C4-2B (cell line): ENCODE results near the gene NRXN3.

Source experiments
- H3K27ac ChIP-seq: fragments of 450-650 bp; 2 replicates; pipeline ENCODE4 v1.5.1; 2017
- CTCF ChIP-seq: fragments of 450-650 bp; conservative IDR thresholded peaks from 2 replicates; pipeline ENCODE4 v1.5.1; 2017; ENCODE audit warnings: mild to moderate bottlenecking
- ZFX ChIP-seq: fragments of 450-650 bp; IDR thresholded peaks from 2 replicates; pipeline ENCODE4 v1.6.1; 2017

The NRXN3 gene

GRCh38 chr14:78959674-78960264 is 789.6 kb downstream of the NRXN3 start:
- H3K27ac ChIP-seq = no peak overlapping the region
- TF ChIP-seq ZFX (no peak), CTCF (peak; percentile 93)

- no peak overlapping the region for H3K27ac ChIP-seq
- TF ChIP-seq CTCF (no peak), ZFX (no peak)
Observed at GRCh38 chr14:78967111-78967809, 797.1 kb downstream of the NRXN3 start.

GRCh38 chr14:78968265-78968664 is 798.1 kb downstream of the NRXN3 start:
- no peak overlapping the region for H3K27ac ChIP-seq
- no peak for TF ChIP-seq ZFX
- TF ChIP-seq CTCF = no peak

- H3K27ac ChIP-seq = no peak overlapping the region
- TF ChIP-seq ZFX (no peak), CTCF (no peak)
Observed at GRCh38 chr14:78970677-78971076, 800.5 kb downstream of the NRXN3 start.

- no peak overlapping the region for H3K27ac ChIP-seq
- TF ChIP-seq ZFX = no peak
- no peak for TF ChIP-seq CTCF
Observed at GRCh38 chr14:78972440-78972839, 802.3 kb downstream of the NRXN3 start.

- no peak for TF ChIP-seq ZFX
- no peak for TF ChIP-seq CTCF
- H3K27ac ChIP-seq = no peak overlapping the region
Observed at GRCh38 chr14:78974691-78975090, 804.5 kb downstream of the NRXN3 start.

- no peak for TF ChIP-seq CTCF
- TF ChIP-seq ZFX = no peak
- H3K27ac ChIP-seq = no peak overlapping the region
Observed at GRCh38 chr14:78975734-78976133, 805.6 kb downstream of the NRXN3 start.
